Breast epithelium (tissue), 4 donors: ENCODE measurements around the gene POU2F2. TPM values are rescaled to one million over a fixed set of nuclear protein-coding genes. Genes with fewer than 3 reads are reported as not detected.

Experiments used
- DNase-seq, 2 donors: peaks; one replicate each; pipeline ENCODE4 v3.0.0-alpha.2; 2019; ENCODE audit warnings: low spot score in 2 of 2
- H3K27ac ChIP-seq, 2 donors: fragments of 200-600 bp; sonication (generic) in 1 of 2; one replicate each; pipeline ENCODE4 v1.5.1; 2016 to 2019; ENCODE audit warnings: mild to moderate bottlenecking in 1 of 2
- H3K27me3 ChIP-seq, 2 donors: fragments of 200-600 bp; sonication (generic) in 1 of 2; one replicate each; pipeline versions ENCODE4 v1.5.1 to v1.6.0; 2017 to 2019; ENCODE audit warnings: control low read depth in 1 of 2, mild to moderate bottlenecking in 1 of 2
- H3K36me3 ChIP-seq: fragments of 200-600 bp; one replicate; pipeline ENCODE4 v1.5.1; 2019
- H3K4me1 ChIP-seq, 2 donors: fragments of 200-600 bp; sonication (generic); one replicate each; pipeline ENCODE4 v1.5.1; 2016 to 2019; ENCODE audit warnings: control low read depth in 1 of 2
- H3K4me3 ChIP-seq, 3 donors: fragments of 200-600 bp; sonication (generic); 1 replicate in 2 of 3; 2 replicates in 1 of 3; pipeline ENCODE4 v1.5.1; 2016 to 2019; ENCODE audit warnings: mild to moderate bottlenecking in 3 of 3, moderate library complexity in 2 of 3
- H3K9me3 ChIP-seq, 2 donors: fragments of 200-600 bp; sonication (generic) in 1 of 2; one replicate each; pipeline ENCODE4 v1.5.1; 2016 to 2019; ENCODE audit warnings: control low read depth in 1 of 2
- CTCF ChIP-seq, 3 donors: fragments of 450-650 bp; IDR thresholded peaks; one replicate each; pipeline ENCODE4 v1.5.1; 2016 to 2017; ENCODE audit warnings: antibody characterized with exemption in 3 of 3, mild to moderate bottlenecking in 3 of 3, moderate library complexity in 3 of 3
- POLR2A ChIP-seq: fragments of 450-650 bp; IDR thresholded peaks from one replicate; pipeline ENCODE4 v1.6.1; 2016; ENCODE audit warnings: antibody characterized with exemption, mild to moderate bottlenecking, moderate library complexity
- POLR2AphosphoS5 ChIP-seq, 3 donors: sonication (generic); formaldehyde crosslinking; IDR thresholded peaks; one replicate each; pipeline ENCODE4 v1.6.1; 2017; ENCODE audit warnings: antibody characterized with exemption in 3 of 3
- intact Hi-C: fragments of 100-400 bp; cut with DNase I; formaldehyde crosslinking; loops from one replicate; pipeline ENCODE4 v1.15.1; 2023; ENCODE audit warnings: low total_unique reads
- total RNA-seq, 3 donors: library from RNA; depleted of rRNA; stranded (reverse); fragments of >200 nt; gene quantifications; one replicate each; pipeline ENCODE4 v1.1.0, GENCODE V29; 2016

Gene POU2F2
- total RNA-seq, 3 donors from 2014 or later, result 1.2 to 2.9 (median 1.6) TPM

- no peak for DNase-seq
- H3K4me3 ChIP-seq, result no peak overlapping the region
- H3K9me3 ChIP-seq, result no peaks in the 10 kb centered on the region
- intact Hi-C loops, result no loop called here
- H3K4me1 ChIP-seq, result no peaks in the 10 kb centered on the region
- no peak overlapping the region for H3K27ac ChIP-seq
- no peaks in the 10 kb centered on the region for H3K36me3 ChIP-seq
- peaks cover 0 to 31% of the 10 kb centered on the region in 2 donors for H3K27me3 ChIP-seq
- no peak for TF ChIP-seq CTCF (IDR thresholded peaks at IDR 0.05)
These were observed 23.6 kb upstream of the POU2F2 start for GRCh38 chr19:42155796-42156195.

GRCh38 chr19:42154471-42155323 lies 22.5 kb upstream of the POU2F2 start:
- no peak for DNase-seq
- Histone ChIP-seq H3K9me3 (no peaks in the 10 kb centered on the region), H3K27me3 (peaks cover 0 to 34% of the 10 kb centered on the region in 2 donors)

GRCh38 chr19:42153672-42154433 lies 21.6 kb upstream of the POU2F2 start:
- DNase-seq, result no peak
- Histone ChIP-seq H3K27me3 (peaks cover 0 to 34% of the 10 kb centered on the region in 2 donors), H3K4me3 (no peak overlapping the region), H3K4me1 (no peaks in the 10 kb centered on the region), H3K36me3 (no peaks in the 10 kb centered on the region), H3K27ac (no peak overlapping the region), H3K9me3 (no peaks in the 10 kb centered on the region)
- TF ChIP-seq POLR2AphosphoS5 (IDR thresholded peaks at IDR 0.05) (no peak), POLR2A (no peak), CTCF (IDR thresholded peaks at IDR 0.05) (no peak)
- intact Hi-C loops, result no loop called here

More at GRCh38 chr19:42154471-42155323, 22.5 kb upstream of the POU2F2 start:
- intact Hi-C loops, result no loop called here
- no peak for TF ChIP-seq POLR2AphosphoS5 (IDR thresholded peaks at IDR 0.05)
- TF ChIP-seq POLR2A, result no peak
- no peak for TF ChIP-seq CTCF (IDR thresholded peaks at IDR 0.05)
- no peaks in the 10 kb centered on the region for H3K4me1 ChIP-seq
- no peaks in the 10 kb centered on the region for H3K36me3 ChIP-seq
- H3K4me3 ChIP-seq, result no peak overlapping the region
- no peak overlapping the region for H3K27ac ChIP-seq

GRCh38 chr19:42152910-42153671 lies 20.8 kb upstream of the POU2F2 start:
- no peak overlapping the region for H3K4me3 ChIP-seq
- H3K4me1 ChIP-seq, result no peaks in the 10 kb centered on the region
- DNase-seq, result no peak
- intact Hi-C loops, result no loop called here
- H3K27ac ChIP-seq, result no peak overlapping the region
- H3K9me3 ChIP-seq, result no peaks in the 10 kb centered on the region
- no peak for TF ChIP-seq CTCF (IDR thresholded peaks at IDR 0.05)
- TF ChIP-seq POLR2AphosphoS5 (IDR thresholded peaks at IDR 0.05), result no peak
- TF ChIP-seq POLR2A, result no peak
- no peaks in the 10 kb centered on the region for H3K36me3 ChIP-seq
- peaks cover 0 to 34% of the 10 kb centered on the region in 2 donors for H3K27me3 ChIP-seq
